HPDE6-E6E7 (cell line): ENCODE data around the gene HOXC11.
A peak's percentile ranks its signal among the peaks of the same experiment; 100 is the strongest.

Source experiments
- DNase-seq: peaks from one replicate; pipeline ENCODE4 v3.0.0; 2011; ENCODE audit warnings: missing footprints; ENCODE audit errors: extremely low spot score

The HOXC11 gene

DNA sequence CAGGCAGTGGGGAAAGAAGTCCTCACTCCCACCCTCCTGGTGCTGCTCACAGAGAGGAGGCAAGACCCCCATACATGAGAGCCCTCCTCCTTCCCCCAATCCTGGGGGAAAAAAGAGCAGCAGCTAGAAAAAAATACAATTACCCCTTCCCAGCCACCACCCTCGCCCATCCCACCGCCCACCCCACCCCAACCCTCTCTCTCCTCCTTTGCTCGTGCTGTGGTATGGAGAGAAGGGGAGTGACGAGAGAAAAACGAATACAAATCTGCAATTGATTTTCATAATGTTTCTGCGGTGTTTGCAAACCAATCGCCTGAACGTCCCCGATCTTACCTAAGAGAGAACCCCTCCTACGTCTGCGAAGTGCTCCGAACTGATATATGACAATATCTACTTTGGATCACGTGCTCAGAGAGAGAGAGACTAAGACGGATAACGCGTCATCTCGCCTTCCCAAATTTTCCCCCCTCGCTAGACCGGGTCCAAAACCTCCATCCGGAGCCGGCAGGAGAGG lies at the start of gene HOXC11:
Gene HOXC11 (plus strand): TSS at position 405 of the 514 bp plus-strand sequence. CDS start 116 bp downstream, outside the sequence.
- no peak for DNase-seq

GRCh38 chr12:53924521-53925405 lies 48.2 kb upstream of the HOXC11 start:
- DNase-seq = no peak

- no peak for DNase-seq
Measured at GRCh38 chr12:53927220-53928029, 45.5 kb upstream of the HOXC11 start.

DNA sequence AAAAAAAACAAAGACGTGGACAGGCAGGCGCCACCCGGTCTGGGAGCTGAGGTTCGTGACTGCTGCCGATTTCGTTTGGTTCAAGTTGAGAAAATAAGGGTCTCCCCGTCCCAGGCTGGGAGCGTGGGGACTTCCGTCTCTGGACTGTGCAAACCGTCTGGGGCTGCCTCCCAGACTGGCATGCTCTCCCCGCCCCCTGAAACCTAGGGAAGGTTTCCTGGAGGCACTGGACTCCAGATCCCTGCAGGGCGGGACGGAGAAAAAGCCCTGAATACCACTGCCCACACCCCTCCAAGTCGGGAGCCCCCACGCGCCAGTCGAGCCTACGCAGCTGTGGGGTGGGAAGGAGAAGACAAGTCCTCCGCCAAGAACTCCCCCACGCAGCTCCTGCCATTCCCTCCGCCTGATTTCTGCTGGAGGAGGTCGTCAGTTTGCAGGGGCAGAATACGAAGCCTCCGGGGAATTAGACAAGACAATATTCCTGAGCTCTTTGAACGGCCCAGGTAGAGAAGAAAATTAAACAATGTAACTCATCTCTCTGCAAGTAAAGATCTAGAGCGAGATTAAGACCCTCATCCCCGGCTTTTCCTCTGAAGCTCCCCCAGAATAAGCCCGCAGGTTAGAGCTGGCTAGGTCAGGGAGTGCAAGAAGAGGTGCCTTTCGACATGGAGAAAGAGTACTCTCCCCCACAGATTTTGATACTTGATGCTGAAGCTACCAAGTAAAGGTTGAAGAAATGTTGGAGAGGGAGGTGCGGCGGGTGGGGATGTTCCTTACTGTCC lies 44.7 kb upstream of the HOXC11 start:
- no peak for DNase-seq

DNA sequence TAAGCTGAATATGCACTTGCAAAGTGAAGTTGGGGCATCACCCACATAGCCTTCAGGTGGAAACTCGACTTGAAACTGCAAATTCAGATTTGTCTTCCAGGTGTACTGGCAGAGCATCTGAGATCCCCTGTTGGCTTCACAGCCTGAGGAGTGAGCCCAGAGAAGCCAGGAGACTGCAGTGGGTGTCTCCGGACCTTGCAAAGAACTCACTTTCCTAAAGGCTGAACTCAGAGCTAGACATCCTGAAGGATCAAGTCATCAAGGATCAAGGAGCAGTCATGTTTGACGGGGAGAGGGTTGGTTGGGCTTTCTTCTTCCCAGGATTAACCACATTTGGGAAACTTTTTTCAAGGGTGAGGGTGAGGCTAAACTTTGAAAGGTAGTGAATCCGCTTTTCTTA lies 43.4 kb upstream of the HOXC11 start:
- no peak for DNase-seq

- DNase-seq = no peak
Measured at GRCh38 chr12:53930591-53931255, 42.2 kb upstream of the HOXC11 start.

DNA sequence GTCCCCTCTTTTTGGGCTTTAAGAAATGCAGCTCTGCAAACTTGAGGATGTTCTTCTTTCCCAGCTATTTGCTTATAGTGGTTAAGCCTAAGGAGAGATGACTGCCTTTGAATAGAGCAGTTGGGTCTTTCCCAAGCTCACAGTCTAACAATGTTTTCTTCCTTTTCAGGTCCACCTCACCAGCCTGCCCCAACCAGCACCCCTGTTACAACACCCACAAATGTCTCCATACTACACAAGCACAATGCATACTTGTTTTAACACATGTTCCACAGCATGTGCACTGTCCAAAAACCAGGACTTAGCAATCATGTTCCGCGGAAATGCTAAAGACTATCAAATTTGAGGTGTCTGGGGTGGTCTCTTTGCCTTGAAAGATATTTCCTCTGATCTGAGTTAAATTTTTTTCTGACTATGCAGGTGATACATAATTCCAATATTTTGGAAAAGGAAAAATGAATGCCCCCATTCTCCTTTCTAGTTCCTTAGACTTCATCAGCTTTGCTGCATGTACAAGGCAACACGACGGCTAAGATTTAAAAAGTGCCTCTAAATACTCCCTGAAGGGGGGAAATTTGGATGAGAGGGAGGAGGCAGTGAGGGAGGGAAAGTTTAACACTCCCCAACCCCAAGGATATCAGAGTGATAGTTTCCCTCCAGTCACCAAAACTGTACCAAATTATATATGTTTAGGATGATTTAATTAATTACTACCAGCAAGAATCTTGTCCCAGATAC lies 40.9 kb upstream of the HOXC11 start:
- no peak for DNase-seq

DNA sequence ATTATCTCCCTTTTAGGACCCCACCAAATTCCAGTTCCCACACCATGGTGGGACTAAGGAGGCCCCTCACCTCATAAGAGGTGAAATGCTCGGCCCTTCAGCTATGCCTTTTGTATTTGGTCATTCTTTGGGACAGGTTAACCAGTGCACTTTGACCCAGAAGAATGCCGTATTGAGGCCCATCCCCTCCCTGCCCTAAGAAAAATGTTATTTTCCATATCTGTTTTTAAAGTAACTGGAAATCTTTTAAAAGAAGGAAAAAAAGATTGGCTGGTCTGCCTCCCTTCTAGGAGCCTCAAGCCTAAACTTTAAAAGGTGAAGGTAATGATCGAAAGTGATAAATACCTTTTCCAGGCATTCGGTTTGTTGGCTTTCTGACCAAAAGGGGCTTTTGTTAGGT lies 40.0 kb upstream of the HOXC11 start:
- DNase-seq = no peak

DNA sequence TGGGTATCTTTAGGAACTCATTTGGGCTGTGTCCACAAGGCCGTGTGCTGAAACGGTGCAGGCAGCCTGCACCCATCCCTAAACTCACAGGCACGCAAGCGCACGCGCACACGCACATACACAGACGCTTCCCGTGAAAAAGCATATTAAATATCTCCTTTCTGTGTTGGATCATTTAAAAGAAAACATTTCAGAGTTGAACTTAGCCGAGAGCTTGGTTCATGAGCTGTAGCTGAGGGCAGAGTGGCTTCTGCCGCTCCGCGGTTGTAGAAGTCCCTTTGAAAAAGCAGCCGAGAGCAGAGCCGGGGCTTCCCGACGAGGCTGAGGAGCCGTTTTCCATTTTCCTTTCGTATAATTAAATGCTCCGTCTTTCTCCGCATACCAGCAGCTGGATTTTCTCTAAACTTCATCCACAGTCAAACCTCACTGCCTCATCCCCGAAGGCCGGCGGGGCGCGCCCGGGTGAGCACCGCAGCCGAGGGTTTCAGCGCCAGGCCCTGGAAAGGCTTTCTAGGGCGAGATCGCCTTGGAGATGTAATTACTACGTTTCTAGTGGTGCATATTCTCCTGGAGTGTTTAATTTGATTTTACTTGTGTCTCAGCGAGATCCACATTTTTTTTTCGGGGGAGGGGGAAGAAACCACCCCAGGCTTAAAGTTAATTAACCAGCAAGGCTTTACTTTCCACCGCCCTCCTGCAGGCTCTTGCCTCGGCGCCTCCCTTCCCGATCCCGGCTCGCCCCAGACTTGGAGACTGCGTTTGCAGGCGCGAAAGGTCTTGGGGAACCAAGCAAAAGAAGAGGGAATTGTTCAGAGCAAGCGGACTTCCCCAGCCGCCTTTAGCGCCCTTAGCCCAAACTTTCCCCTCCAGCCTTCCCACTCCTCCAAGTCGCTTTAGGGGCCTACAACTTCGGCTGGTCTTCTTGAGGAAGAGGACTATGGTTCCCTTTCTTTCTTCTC lies 37.3 kb upstream of the HOXC11 start:
- DNase-seq = no peak

DNA sequence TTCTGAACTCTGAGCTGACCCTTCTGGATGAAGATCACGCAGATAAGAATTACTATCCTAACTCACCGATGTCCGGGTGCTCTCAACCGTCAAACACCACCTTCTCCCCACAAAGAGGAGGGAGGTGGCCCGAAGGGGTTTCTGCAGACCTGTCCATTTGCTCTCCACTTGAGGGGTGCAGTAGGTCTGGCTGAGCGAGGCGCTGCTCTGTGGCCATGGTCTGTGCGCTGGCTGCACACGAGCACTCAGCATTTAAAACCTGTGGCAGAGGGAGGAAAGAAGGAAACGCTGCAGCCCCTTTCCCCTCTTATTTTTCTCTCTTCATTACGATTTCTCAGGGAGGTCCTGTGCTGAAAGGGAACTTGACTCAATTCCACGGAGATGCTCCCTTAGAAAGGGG lies 35.8 kb upstream of the HOXC11 start:
- DNase-seq = no peak

DNA sequence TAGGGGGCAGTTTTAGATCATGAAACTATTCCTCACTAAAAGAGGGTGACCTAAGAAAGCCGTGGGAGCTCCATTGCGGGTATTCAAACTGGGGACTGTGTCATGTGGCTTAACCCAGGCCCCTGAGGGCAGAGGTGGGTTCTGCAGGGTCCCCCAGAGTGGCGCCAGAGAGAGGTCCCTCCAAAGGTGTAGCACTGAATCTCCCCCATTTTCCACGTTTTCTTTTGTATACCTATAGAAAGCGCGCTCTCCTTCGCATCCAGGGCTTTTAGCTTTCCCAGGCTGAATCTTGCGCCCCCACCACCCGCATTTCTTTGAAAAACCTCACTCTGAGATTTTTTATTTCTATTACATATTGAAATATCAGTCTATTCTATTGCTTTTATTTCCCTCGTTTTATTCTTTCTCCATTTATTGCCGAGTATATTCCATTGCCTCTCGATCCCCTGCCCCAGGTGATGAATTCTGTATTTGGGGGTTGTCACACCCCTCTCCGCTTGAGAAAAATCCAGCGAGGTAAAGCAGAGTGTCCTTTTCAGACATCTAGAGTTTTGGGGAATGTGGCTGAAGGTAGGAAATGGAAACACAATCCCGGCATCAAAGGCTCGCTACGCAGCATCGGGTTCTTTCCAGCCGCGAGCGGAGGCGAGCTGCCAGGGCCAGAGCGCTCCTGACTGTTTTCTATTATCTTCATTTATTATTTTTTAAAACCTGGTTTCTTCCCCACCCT lies 35.2 kb upstream of the HOXC11 start:
- DNase-seq = no peak

DNA sequence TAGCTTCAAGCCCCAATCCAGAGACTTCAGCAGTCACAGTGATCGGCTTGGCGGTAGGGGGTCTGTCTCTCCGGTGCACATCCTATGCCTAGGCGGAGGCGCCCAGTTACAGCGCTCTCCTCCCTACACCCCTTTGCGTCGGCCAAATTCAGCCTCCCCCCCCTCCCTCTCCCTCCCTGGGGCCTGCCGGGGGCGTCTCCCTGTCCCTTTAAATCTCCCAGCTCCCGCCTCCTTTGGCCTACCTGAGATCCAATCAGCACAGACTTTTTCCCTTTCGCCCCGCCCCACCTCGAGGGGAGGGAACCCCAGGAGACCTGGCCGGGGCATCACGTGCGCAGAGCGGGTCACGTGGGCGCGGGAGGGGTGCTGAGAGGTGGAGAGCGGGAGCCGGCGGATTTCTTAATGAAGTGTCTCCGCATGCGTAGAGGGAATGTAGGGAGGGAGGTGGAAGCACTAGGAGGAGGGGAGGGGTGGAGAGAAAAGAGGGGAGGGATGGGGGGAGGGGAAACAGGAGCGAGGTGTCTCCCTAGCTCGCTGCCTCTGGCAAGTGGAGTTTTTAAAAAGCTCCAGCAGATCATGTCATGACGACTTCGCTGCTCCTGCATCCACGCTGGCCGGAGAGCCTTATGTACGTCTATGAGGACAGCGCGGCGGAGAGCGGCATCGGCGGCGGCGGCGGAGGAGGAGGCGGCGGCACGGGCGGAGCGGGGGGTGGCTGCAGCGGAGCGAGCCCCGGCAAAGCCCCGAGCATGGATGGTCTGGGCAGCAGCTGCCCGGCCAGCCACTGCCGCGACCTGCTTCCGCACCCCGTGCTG lies 34.4 kb upstream of the HOXC11 start, which contains the start of gene HOXC13:
Gene HOXC13 (plus strand): TSS at position 506 of the 815 bp plus-strand sequence. CDS start 76 bp downstream, at position 582.
- DNase-seq = no peak

GRCh38 chr12:53939141-53940108 lies 33.5 kb upstream of the HOXC11 start:
- peak; percentile 49 for DNase-seq

GRCh38 chr12:53940443-53941014 lies 32.4 kb upstream of the HOXC11 start:
- DNase-seq = no peak

DNA sequence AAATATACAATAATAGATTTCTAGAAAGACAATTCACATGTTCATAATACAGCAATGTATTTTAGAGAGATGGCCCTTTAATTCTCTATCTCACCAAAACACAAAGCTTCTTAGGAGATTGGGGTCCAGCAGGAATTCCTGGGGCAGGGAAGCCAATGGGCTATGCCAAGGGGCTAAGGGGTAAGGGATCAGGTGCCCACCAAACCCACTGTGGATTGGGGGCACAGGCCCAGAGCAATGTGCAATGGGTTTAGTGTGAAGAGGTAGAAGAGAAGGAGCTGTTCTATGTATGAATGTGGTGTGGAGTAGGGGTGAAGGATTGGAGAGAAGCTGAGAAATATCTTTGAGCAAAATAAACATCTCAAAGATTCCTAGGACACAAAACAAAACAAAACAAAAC lies 31.7 kb upstream of the HOXC11 start:
- DNase-seq = no peak

- no peak for DNase-seq
Measured at GRCh38 chr12:53941750-53942149, 31.2 kb upstream of the HOXC11 start.
